ENCODE measurements around the gene LIPC.

LIPC gene

DNA sequence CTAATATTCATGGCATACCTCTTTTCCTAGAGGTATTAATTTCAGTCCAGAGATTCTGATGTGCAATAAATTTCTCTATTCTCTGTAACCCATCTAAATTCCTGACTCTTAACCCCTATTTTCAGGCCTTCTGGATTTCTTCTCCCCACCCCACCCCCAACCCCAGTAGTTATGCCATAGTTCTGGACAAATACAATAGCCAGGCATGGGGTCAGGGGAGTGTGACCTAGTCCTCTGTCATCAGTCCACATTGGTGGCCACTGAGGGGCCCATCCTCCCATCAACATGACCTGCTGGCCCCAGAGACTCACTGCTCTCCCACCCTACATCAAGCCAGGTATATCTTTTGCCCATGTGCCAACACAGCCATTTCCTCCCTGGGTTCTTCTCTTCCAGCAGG, 3.8 kb upstream of the LIPC start:
- DNase-seq, result peak in 1 of 42 donors; percentile 14
- intact Hi-C loops (cut with DNase I), result no loop called here

DNA sequence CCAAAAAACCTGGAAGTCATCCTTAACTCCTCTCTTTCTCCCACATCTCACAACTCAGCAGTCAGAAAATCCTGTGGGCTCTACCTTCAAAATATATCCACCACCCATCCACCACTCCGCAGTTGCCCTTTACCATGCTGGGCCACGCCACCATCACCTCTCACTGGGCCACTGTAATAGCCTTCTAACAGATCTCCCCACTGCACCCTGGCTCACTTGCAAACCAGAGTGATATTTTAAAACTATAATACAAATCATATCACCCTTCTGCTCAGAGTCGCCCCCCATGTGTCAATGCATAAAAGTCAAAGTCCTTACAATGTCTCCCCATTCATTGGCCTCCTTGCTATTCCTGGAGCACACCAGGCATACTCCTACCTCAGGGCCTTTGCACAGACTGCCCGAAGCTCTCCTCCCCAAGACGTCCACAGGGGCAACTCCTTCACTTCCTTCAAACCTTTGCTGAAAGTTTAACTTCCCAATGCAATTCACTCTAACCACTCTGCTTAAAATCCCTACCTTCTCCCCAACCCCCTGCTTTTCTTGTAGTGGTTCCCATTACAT, 1.5 kb upstream of the LIPC start:
- DNase-seq, result peak in 2 of 42 donors; percentile 21 to 26
- intact Hi-C loops (cut with DNase I), result no loop called here

DNA sequence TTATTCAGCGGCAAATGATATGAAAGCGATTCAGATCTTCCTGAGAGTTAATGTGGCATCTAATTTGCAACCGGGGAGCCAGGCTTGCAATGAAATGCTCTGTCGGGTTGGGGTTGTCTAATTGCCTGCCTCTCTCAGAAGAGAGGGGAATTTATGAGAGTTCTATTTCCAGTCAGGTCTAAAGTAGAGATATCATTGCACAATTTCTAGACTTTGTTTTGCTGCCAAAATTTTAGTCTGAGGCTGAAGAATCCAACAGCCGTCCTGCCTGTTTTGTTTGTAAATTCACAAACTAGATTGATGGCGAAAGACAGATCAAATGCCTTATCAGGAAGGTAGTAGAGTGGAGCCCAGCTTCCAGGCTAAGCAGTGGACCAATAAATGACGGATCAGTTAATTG, 610 bp downstream of the LIPC start:
- intact Hi-C loops (cut with DNase I), result no loop called here
- DNase-seq, result peak in 1 of 42 donors; percentile 16

GRCh38 chr15:58433597-58434333, 2.0 kb downstream of the LIPC start:
- intact Hi-C loops (cut with DNase I), result no loop called here

GRCh38 chr15:58434334-58434875, 2.6 kb downstream of the LIPC start:
- DNase-seq, result peak in 1 of 42 donors; percentile 25
- intact Hi-C loops (cut with DNase I), result no loop called here

More at GRCh38 chr15:58433597-58434333, 2.0 kb downstream of the LIPC start:
- peak in 6 of 42 donors; percentile 18 to 45 (median 35) for DNase-seq

GRCh38 chr15:58436552-58436951, 4.8 kb downstream of the LIPC start:
- no peak for DNase-seq
- intact Hi-C loops (cut with DNase I), result no loop called here

DNA sequence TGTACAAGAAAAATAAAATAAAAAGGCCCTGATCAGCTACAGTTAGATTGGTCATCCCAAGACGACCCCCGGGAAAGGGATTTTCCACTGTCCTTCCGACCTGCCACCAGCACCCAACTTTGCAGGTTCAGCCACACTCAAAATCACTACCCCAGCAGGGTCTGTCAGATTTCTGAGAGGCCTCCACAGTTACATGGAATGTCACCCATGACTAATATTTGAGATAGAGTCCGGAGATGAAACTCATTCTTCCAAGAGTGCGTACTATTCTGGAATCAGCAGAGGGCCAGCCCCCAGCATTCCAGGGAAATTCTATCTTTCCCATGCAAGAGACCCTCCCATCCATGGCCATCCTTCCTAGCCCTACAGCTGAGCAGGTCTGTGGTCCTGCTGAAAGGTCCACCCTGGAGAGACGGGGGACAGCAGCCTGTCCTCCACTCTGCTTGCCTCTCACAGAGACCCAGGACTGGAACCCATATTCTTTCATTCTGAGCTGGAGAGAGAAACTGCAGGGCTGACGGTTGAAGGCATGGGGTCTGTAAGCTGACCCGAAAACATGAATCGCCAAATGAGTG, 5.8 kb downstream of the LIPC start:
- peak in 1 of 42 donors; percentile 29 for DNase-seq
- intact Hi-C loops (cut with DNase I), result no loop called here

DNA sequence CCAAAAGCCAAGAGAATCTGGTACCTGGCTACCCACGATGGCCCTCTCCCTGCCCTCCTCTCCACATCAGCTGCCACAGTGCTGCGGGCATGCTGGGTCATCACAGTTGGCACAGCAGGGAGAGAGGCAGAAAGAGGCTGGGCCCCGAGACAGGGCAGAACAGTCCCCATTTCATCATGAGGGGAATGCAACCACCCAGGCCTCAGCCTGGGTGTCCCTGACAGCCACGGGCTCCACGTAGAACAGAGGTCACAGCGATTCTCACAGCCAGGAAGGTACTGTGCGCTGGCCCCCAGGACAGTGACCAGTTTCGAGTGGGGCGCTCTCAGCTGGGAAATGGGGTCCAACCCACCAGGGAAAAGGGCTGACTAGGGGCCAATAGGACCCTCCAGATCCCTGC, 6.3 kb downstream of the LIPC start:
- intact Hi-C loops (cut with DNase I), result no loop called here
- no peak for DNase-seq

- intact Hi-C loops (cut with DNase I), result no loop called here
- no peak for DNase-seq
Observed at GRCh38 chr15:58438956-58439355, 7.2 kb downstream of the LIPC start.

- no peak for DNase-seq
- intact Hi-C loops (cut with DNase I), result no loop called here
Observed at GRCh38 chr15:58440158-58440910, 8.5 kb downstream of the LIPC start.

- DNase-seq, result no peak
Observed at GRCh38 chr15:58440922-58441321, 9.1 kb downstream of the LIPC start.

DNA sequence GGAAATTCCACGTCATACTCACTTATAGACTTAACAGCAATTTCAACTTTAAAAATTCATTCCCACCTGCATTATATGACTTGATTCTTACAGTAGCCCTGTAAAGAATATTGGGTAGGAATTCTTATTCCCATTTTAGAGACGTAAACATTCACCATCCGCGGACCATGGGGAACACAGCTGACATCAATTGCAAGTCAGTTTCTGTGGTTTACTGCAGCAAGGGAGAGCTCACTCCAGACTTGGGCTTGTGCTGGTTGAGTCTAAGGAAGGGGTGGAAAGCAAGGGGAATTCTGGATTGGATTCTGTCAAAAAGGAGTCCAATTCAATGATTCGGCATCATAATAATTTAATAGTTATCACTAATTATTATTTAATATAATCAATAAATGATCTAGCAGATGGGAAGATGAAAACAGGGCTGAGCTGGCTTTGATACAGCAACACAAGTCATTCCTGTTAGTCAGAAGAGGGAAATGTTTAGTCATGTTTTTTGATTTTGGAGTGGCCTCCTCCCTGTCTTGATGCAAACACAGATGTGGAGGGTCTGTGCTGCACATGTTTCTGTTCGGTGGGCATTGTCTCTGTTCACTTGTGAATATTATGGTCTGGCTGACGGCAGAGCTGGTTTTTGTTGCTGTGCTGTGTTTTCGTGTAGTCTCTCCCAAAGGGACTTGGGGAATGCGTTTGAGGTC, 9.7 kb downstream of the LIPC start:
- DNase-seq, result no peak
- intact Hi-C loops (cut with DNase I), result no loop called here

More at GRCh38 chr15:58440922-58441321, 9.1 kb downstream of the LIPC start:
- intact Hi-C loops (cut with DNase I), result no loop called here

GRCh38 chr15:58442122-58442521, 10.3 kb downstream of the LIPC start:
- DNase-seq, result no peak
- intact Hi-C loops (cut with DNase I), result no loop called here

- no peak for DNase-seq
- intact Hi-C loops (cut with DNase I), result no loop called here
Observed at GRCh38 chr15:58443308-58443707, 11.5 kb downstream of the LIPC start.

- intact Hi-C loops (cut with DNase I), result no loop called here
- no peak for DNase-seq
Observed at GRCh38 chr15:58444056-58444455, 12.3 kb downstream of the LIPC start.

DNA sequence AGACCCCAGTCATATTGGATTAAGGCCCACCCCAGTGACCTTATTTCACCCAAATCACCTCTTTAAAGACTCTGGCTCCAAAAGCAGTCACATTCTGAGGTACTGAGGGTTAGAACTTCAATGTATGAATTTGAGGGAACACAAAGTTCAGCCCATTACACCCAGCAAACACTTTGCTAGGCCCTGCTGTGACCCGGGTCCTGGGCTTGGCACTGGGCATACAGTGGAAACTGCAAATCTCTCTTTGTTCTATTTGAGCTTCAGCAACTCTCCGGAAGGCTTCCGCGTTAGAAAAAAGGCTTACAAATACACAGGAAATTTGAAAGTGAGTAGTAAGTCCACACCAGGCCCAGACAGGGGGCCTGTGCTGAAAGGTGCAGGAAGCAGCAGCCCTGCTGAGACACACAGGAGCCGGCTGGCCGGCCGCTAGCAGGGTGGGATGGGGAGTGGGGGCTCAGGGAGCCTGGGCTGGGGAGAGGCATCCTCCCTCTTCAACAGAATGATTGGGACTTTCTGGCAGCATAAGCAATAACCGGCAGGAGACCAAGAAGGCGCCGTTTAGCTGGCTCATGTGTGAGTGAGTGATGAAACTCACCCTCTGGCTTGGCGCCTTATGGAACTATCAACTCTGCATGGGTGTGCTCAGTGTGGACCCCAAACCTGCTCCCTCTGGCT, 13.0 kb downstream of the LIPC start:
- no peak for DNase-seq
- intact Hi-C loops (cut with DNase I), result no loop called here

GRCh38 chr15:58445865-58446264, 14.1 kb downstream of the LIPC start:
- no peak for DNase-seq
- intact Hi-C loops (cut with DNase I), result no loop called here

GRCh38 chr15:58446521-58446920, 14.7 kb downstream of the LIPC start:
- no peak for DNase-seq
- intact Hi-C loops (cut with DNase I), result no loop called here

Measured in head of caudate nucleus (tissue), 42 donors.